ENCODE measurements around the gene SEZ6L2.

DNA sequence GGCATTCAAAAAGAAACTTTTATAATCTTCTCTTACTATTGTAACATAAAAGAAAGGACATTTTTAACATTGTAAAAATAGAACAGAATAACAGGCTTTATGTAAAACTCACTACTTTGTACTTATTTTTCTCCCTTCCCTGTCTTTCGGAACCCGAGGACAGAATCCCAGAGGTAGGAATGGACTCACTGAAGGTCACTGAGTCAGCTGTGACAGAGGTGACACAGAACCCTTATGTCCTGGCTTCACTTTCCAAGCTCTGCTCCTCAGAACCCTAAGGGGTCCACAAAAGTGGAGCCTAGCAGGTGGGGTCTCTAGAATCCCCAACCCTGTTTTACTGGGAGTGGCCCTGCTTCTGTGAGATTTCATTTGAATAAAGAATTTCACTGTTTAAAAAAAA is 23.0 kb upstream of the SEZ6L2 start:
- TF ChIP-seq ELF4 (IDR thresholded peaks at IDR 0.05): no peak
- no peak for TF ChIP-seq SP1 (IDR thresholded peaks at IDR 0.05)
- no peak for TF ChIP-seq FOXK2 (IDR thresholded peaks at IDR 0.05)
- no peak for TF ChIP-seq CTBP1 (IDR thresholded peaks at IDR 0.05; ENCODE audit: borderline replicate concordance)
- no peak for TF ChIP-seq SUZ12 (IDR thresholded peaks at IDR 0.05)
- no peak for TF ChIP-seq FOXM1 (IDR thresholded peaks at IDR 0.05; ENCODE audit: borderline replicate concordance)
